ENCODE data around the gene NRL. TPM values are rescaled to one million over a fixed set of nuclear protein-coding genes. Genes with fewer than 3 reads are reported as not detected.

NRL gene
- total and polyA plus RNA-seq, 10 of the 15 experiments (the other 5 are each of a cell fraction or from before 2014, with no cell fraction given) = 0.11 to 4.4 (median 2.2) TPM

DNA sequence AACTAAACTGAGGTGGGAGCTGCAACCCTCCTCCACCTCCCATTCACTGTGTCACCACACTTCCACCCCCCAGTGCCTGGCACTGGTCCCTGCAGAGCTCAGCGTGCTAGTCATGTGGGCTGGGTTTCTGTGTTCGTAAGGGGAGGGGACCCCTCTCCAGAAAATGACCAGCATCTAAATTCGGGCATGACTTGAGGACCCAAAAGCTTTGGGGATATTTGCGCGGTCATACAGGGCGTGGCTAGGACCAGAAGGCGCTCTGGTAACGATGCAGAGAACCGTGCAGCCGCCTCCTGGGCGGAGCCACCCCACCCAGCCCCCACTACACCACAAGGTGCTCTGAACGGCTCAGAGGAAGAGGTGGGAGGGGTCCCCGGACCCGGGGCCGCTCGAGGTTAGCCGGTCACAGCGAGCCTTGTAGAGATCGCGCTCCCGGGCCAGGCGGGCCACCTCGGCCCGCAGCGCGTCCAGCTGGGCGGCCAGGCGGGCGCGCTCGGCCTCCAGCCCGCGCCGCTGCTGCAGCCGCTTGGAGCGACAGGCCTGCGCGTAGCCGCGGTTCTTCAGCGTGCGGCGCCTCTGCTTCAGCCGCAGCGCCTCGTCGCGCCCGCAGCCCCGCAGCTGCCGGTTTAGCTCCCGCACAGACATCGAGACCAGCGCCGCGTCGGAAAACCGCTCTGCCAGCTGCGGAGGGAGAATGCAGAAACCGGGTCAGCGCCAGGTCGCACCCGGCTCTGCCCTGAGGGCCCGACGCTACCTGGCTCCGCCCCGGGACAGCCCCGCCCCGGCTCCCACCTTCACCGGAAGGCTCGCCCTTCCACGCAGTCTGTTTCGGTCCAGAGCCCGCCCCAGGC is 33.6 kb downstream of the NRL start:
- Histone ChIP-seq H3K9me3 (replicated peaks; ENCODE audit: control insufficient read depth, insufficient read depth, low read length) (no peaks in the 10 kb centered on the region), H2AFZ (ENCODE audit: control insufficient read depth, low read depth, low read length) (peak overlapping the region; percentile 78), H3K4me2 (ENCODE audit: control insufficient read depth, insufficient read depth) (peak overlapping the region; percentile 83), H3K36me3 (ENCODE audit: control insufficient read depth in 2 of 2, insufficient read depth in 2 of 2, low read length in 1 of 2) (no peaks in the 10 kb centered on the region), H3K27ac (ENCODE audit: control insufficient read depth, insufficient read depth) (peak overlapping the region; percentile 67), H3K9ac (ENCODE audit: control insufficient read depth, insufficient read depth, low read length) (peak overlapping the region; percentile 41; the same call in 1 of the 2 replicates), H3K4me1 (ENCODE audit: control insufficient read depth, insufficient read depth, low read length) (peaks cover 14% of the 10 kb centered on the region), H3K79me2 (ENCODE audit: control insufficient read depth, insufficient read depth, low read length) (no peaks in the 10 kb centered on the region), H3K4me3 (peak overlapping the region; percentile 63; the same call in 1 of the 2 replicates), H3K27me3 (replicated peaks in 1 of 2; ENCODE audit: control insufficient read depth in 2 of 2, insufficient read depth in 2 of 2, low read length in 1 of 2) (no peaks in the 10 kb centered on the region), H4K20me1 (ENCODE audit: control insufficient read depth, insufficient read depth) (no peaks in the 10 kb centered on the region)
- peak; percentile 98 for FAIRE-seq
- under 1% methylated on average over 67 of the region's 74 CpGs for WGBS (ENCODE audit: insufficient coverage, insufficient replicate concordance, low lambda C conversion rate, missing lambda C conversion rate)
- SMC1A ChIA-PET (ENCODE audit: uncharacterized antibody, unreplicated experiment) = interaction anchor here (0.7 to 5.2 kb wide), 13 partner anchors 11 to 193 kb away, joined by 3 to 51 read pairs (median 5); partner anchors contain the start of genes DCAF11, IRF9, MDP1 and PCK2
- ATAC-seq = peak; percentile 95
- intact Hi-C loops (cut with micrococcal nuclease; ENCODE audit: unreplicated experiment) = no loop called here
- no TSS peak for BruUV-seq (replicated peaks)
- in situ Hi-C loops (cut with MboI) = no loop called here
- no peak for DNase-seq (ENCODE audit: low read depth, low spot score)
- RAD21 ChIA-PET (ENCODE audit: unreplicated experiment) = interaction anchor here (1.0 to 4.6 kb wide), 9 partner anchors 11 to 216 kb away, joined by 3 to 39 read pairs (median 9); partner anchors contain the start of genes CARMIL3, DCAF11, IRF9 and NRL
- POLR2A ChIA-PET = interaction anchor here (0.5 to 4.2 kb wide), 15 partner anchors 9 to 162 kb away, joined by 3 to 33 read pairs (median 5); partner anchors contain the start of genes CHMP4A, CPNE6, DCAF11 and NRL
- CTCF ChIA-PET = interaction anchor here (0.7 to 4.9 kb wide), 12 partner anchors 11 to 227 kb away, joined by 3 to 71 read pairs (median 4); partner anchors contain the start of genes CHMP4A, CIDEB, PCK2 and PSME2
- TF ChIP-seq, protein P1, sequence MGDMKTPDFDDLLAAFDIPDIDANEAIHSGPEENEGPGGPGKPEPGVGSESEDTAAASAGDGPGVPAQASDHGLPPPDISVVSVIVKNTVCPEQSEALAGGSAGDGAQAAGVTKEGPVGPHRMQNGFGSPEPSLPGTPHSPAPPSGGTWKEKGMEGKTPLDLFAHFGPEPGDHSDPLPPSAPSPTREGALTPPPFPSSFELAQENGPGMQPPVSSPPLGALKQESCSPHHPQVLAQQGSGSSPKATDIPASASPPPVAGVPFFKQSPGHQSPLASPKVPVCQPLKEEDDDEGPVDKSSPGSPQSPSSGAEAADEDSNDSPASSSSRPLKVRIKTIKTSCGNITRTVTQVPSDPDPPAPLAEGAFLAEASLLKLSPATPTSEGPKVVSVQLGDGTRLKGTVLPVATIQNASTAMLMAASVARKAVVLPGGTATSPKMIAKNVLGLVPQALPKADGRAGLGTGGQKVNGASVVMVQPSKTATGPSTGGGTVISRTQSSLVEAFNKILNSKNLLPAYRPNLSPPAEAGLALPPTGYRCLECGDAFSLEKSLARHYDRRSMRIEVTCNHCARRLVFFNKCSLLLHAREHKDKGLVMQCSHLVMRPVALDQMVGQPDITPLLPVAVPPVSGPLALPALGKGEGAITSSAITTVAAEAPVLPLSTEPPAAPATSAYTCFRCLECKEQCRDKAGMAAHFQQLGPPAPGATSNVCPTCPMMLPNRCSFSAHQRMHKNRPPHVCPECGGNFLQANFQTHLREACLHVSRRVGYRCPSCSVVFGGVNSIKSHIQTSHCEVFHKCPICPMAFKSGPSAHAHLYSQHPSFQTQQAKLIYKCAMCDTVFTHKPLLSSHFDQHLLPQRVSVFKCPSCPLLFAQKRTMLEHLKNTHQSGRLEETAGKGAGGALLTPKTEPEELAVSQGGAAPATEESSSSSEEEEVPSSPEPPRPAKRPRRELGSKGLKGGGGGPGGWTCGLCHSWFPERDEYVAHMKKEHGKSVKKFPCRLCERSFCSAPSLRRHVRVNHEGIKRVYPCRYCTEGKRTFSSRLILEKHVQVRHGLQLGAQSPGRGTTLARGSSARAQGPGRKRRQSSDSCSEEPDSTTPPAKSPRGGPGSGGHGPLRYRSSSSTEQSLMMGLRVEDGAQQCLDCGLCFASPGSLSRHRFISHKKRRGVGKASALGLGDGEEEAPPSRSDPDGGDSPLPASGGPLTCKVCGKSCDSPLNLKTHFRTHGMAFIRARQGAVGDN (IDR thresholded peaks at IDR 0.05) = 0 out of 2 replicates have a peak, but pooled peaks have one; percentile 62
- no peak for TF ChIP-seq IKZF2 (IDR thresholded peaks at IDR 0.05)
- no peak for TF ChIP-seq PML (IDR thresholded peaks at IDR 0.05; ENCODE audit: low read length)
- no peak for TF ChIP-seq SP1 (IDR thresholded peaks at IDR 0.05; ENCODE audit: low read depth, low read length)
- no peak for TF ChIP-seq BCL11A (IDR thresholded peaks at IDR 0.05; ENCODE audit: low read depth, low read length)
- no peak for TF ChIP-seq JUNB (IDR thresholded peaks at IDR 0.05)
- no peak for TF ChIP-seq MEF2B (IDR thresholded peaks at IDR 0.05; ENCODE audit: partially characterized antibody, poor library complexity, severe bottlenecking)
- no peak for TF ChIP-seq ATF2 (IDR thresholded peaks at IDR 0.05; ENCODE audit: low read length)
- no peak for TF ChIP-seq HSF1 (IDR thresholded peaks at IDR 0.05; ENCODE audit: low read depth, low read length)
- TF ChIP-seq, protein P2, sequence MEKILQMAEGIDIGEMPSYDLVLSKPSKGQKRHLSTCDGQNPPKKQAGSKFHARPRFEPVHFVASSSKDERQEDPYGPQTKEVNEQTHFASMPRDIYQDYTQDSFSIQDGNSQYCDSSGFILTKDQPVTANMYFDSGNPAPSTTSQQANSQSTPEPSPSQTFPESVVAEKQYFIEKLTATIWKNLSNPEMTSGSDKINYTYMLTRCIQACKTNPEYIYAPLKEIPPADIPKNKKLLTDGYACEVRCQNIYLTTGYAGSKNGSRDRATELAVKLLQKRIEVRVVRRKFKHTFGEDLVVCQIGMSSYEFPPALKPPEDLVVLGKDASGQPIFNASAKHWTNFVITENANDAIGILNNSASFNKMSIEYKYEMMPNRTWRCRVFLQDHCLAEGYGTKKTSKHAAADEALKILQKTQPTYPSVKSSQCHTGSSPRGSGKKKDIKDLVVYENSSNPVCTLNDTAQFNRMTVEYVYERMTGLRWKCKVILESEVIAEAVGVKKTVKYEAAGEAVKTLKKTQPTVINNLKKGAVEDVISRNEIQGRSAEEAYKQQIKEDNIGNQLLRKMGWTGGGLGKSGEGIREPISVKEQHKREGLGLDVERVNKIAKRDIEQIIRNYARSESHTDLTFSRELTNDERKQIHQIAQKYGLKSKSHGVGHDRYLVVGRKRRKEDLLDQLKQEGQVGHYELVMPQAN (conservative IDR thresholded peaks at IDR 0.05) = peak; percentile 86
- TF ChIP-seq ZSCAN29 (IDR thresholded peaks at IDR 0.05) = peak; percentile 71; the same call in 1 of the 2 replicates
- TF ChIP-seq NFYA (IDR thresholded peaks at IDR 0.05; ENCODE audit: borderline replicate concordance, low read depth, low read length) = no peak
- TF ChIP-seq LARP7 (IDR thresholded peaks at IDR 0.05) = peak; percentile 94

Measured in GM12878 (cell line).